Right ventricle myocardium superior (tissue), 1 donor: ENCODE data around the gene UBAC2. TPM values are rescaled to one million over a fixed set of nuclear protein-coding genes. Genes with fewer than 3 reads are reported as not detected.

Experiments
- ATAC-seq: fragments of 200-7000 bp; cut with Tn5 transposase; one replicate; pipeline ENCODE4 v1.9.1; 2020; ENCODE audit warnings: mild to moderate bottlenecking; ENCODE audit not compliant: poor library complexity
- DNase-seq: peaks from one replicate; pipeline ENCODE4 v3.0.0-alpha.2; 2020
- intact Hi-C: fragments of 100-400 bp; cut with DNase I; formaldehyde crosslinking; loops from one replicate; pipeline ENCODE4 v1.11.2; 2022
- total RNA-seq: library from RNA; stranded (reverse); fragmentation: NEBNext Ultra II Directional; extraction: Animal tissue kit (Norgen Biotek cat#: 25700); gene quantifications from one replicate; pipeline ENCODE4 v1.2.1, GENCODE V29; 2021
- donor health status: DM: no; HTN: yes; CAD: no; lungs with severe emphysema.

Gene UBAC2
- total RNA-seq, 1 donor from 2014 or later, result 35.4 TPM

DNA sequence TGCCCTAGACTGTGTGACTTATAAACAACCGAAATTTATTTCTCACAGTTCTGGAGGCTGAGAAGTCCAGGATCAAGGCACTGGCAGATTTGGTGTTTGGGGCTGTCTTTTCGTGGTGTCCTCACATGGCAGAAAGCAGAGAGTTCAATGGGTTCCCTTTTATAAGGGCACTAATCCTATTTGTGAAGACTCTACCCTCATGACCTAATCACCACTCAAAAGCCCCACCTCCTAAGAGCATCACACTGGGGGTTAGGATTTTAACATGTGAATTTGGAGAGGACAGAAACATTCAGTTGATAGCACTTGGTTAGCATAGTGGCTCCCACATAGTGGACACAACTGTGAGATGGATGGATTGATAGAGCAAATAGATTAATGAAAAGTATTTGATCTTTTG lies 79.0 kb downstream of the UBAC2 start:
- intact Hi-C loops, result no loop called here
- no peak for DNase-seq
- ATAC-seq, result no peak

DNA sequence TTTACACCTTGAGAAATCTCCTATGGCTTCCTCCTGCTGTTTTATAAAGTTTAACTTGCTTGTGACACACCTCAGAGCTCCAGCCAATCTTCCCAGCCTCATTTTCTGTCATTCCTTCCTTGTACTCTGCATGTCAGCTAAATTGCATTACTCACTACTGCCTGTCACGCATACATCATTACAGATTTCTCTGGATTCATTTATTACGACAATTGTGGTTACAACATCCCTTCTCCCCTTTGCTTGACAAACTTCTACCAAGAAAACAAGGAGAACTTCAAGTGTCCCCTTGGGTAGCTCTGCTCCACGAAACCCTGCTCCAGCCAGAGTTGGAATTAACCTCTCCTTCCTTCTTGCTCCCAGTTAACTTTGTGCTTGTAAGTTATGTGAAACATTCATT lies 79.5 kb downstream of the UBAC2 start:
- no peak for ATAC-seq
- intact Hi-C loops, result no loop called here
- DNase-seq, result no peak

DNA sequence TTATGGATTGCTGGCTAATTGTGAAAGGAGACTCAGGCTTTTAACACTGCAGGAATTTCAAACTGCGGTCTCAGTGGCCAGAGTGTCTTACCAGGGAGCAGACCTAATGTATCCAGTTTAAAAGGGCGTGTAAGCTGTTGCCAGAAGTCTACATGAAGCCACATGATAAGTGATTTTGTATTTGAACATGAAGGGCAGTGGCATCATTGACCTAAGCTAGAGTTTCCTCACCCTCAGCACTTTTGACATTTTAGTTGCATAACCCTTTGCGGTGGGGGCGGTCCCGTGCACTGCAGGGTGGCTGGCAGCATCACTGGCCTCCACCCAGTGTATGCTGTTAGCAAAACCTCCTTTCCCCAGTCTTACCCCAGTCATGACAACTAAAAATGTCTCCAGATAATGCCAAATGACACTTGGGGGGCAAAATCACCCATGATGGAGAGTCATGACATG lies 81.2 kb downstream of the UBAC2 start:
- peak; percentile 65 for ATAC-seq
- intact Hi-C loops, result no loop called here
- peak; percentile 80 for DNase-seq

DNA sequence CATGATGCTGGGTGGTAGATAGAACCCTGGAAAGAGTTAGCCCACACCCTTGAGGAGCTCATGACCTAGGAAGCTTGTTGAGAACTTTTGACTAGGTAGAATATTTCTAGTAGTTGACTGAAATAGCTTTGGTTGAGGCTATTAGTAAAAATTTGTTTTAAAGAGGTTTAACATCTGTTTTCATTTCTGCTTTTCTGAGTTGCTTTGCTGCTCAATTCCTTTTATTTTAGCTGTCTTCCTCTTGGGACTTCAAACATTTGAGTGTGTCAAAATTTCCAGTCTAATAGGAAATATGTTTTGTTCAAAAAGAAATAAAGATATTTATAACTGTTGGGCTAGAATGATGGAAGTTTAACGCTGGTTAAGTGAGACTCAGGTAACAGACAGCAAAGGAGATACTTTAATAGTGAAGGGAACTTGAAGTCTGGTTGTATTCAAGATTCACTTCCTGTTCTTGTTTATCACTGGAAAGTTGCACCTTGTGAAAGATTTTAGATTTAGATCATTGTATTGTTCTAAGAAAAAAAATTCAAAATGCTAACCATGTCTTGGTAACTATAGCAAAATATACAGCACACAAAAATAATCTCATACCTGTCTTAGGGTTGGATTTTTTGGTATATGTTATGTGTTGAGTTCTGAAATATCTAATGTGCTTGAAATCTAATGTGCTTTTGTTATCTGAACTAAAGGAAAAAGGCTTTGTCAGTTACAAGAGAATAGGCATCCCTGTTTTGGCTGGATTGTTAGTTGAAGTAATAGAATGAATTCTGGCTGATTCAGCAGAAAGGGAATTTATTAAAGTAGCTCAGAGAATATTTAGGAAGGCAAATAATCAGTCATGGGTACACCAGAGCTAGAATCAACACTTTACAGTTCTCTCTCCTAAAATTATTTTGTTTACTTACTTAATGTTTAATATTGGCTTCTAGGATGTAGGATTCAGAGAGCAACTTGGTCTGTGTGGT lies 81.9 kb downstream of the UBAC2 start:
- ATAC-seq, result peak; percentile 2
- DNase-seq, result no peak
- intact Hi-C loops, result no loop called here

DNA sequence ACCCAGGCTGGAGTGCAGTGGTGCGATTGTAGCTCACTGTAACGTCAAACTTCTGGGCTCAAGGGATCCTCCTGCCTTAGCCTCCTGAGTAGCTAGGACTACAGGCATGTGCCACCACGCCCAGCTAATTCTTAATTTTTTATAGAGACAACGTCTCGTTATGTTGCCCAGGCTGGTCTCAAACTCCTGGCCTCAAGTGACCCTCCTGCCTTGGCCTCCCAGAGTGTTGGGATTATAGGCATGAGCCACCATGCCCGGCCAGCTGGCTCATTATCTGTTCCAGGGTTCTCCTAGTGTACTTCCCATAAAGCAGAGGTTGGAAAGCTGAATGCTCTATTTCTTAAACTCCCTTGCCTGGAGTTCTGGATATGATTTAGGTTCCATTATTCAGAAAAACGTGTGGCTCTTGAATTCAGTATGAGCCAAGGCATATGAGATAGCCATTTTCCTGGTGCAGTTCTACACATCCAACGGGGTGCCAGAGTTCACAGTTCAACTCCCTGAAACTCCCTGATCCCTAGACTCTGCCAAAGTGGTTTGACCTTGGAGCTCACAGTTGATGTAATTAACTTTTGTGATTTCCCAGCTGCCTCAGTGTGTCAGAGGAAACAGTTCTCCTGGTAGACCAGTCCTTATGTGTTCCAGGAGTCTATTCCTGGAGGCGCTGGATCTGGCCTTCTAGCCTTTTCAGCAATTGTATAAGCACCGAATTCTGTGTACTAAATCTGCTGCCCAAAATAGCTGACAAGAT lies 85.0 kb downstream of the UBAC2 start:
- DNase-seq (no peak), ATAC-seq (peak; percentile 69)
- intact Hi-C loops, result no loop called here

DNA sequence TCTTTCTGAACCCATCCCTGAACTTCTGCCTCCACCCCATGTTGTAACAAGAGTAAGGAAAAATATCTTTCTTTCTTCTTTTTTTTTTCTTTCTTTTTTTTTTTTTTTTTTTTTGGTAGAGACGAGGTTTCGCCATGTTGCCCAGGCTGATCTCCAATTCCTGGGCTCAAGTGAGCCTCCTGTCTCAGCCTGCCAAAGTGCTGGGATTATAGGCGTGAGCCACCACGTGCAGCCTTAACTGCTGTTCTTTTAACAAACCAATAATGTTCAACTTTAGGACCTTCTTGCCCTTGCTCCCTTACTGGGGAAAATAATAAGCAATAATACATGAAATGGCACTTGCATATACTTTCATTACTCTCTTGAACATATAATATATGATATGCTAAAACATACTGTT lies 86.9 kb downstream of the UBAC2 start:
- ATAC-seq (no peak), DNase-seq (no peak)
- intact Hi-C loops, result no loop called here

DNA sequence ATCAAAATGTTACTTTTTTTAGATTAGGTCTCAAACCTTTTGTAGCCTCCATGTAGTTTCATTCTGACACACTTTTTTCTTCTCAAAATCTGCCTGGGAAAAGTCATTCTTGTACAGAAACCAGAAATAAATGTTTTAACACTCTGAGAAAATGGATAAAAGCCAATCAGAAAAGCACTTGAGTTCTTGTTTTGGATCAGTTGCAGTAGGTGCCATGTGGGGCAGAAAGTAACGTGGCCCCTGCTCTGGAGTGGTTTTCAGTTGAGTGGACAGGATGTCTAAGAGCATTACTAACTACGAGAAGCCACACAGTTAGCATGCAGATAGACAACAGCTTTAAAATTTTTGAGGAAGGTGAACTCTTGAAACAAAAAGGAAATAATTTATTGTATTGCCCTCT lies 87.4 kb downstream of the UBAC2 start:
- intact Hi-C loops, result no loop called here
- DNase-seq (no peak), ATAC-seq (peak; percentile 36)

DNA sequence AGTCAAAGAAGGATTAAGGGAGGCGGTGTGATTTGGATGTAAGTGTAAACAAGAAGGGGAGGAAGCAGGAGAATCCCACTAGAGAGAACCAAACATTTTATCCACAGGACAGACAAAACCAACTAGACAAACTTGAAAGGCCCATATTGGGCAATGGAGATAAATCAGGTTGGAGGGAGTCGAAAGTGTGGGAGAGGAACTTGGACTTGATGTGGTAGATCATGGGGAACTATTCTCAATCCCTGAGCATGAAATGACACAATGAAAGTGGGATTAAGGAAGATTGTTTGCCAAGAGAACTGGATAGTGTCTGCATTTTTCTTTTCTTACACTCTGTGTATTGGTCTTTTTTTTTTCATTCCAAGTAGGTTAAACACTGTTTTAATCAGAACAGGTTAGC lies 88.6 kb downstream of the UBAC2 start:
- ATAC-seq, result no peak
- intact Hi-C loops, result no loop called here

DNA sequence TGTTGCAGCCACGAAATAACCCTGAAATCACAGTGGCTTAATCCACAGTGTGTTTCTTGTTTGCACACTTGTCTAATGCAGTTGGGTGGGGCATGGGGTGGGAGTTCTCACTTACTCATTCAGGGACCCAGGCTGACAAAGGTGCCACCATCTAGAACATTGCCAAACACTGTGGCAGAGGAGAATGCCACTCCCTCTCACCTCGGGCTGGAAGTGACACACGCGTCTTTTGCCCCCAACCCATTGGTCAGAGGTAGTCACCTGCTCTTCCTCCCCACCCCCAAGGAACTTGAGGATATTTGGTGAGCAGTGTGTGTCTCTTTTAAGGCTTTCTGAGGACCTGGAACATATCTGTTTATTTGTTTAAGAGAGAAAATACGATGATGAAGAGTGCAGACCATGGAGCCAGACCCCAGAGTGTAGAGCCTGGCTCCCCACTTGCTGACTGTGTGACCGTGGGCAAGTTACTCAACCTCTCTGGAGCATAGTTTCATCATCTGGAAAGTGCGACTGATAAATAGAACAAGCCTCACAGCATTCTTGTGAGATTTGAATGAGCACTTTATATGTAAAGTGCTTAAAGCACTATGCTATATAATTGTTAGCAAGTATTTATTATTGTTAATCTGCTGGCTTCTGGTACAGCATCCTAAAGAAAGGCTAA lies 89.2 kb downstream of the UBAC2 start:
- intact Hi-C loops, result no loop called here
- DNase-seq, result no peak
- ATAC-seq, result no peak

More for the DNA sequence above, 88.6 kb downstream of the UBAC2 start:
- DNase-seq, result no peak

DNA sequence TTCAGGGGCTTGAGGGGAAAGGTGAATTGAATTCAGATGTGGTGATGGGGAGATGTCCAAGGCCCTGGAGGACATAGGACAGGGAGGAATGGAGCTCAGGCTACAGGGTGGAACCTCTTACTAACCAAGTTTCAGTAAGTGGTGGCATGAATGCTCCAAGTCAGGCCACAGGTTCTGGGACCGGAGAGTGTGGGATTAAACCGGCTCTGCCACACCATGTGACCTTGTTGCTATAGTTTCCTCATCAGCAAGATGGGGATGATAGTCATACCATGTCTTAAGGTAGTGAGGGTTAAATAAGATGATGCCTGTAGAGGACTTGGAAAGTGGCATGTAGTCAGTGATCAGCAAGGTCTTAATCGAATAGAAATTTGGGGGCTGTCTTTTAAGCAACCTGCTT lies 90.2 kb downstream of the UBAC2 start:
- ATAC-seq, result no peak
- DNase-seq, result no peak
- intact Hi-C loops, result no loop called here

DNA sequence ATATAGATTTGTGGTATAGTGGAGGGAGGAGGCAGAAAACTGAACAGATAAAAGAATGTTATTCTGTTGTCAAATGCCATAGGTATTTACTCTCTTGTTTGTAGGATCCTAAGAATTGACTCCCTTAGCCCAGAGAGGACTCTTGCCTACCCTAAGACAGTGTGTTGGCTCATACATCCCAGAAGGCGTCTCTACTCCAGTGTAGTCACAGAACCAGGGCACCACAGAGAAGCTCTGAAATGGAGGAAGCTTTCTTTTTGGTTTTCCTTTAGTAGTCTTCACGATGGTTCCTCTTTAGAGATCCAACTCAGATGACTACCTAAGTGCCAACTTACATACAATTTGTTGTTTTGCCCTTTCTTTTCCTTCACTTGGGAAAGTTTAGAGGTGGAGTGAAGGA lies 92.5 kb downstream of the UBAC2 start:
- ATAC-seq, result no peak
- intact Hi-C loops, result no loop called here
- DNase-seq, result no peak

DNA sequence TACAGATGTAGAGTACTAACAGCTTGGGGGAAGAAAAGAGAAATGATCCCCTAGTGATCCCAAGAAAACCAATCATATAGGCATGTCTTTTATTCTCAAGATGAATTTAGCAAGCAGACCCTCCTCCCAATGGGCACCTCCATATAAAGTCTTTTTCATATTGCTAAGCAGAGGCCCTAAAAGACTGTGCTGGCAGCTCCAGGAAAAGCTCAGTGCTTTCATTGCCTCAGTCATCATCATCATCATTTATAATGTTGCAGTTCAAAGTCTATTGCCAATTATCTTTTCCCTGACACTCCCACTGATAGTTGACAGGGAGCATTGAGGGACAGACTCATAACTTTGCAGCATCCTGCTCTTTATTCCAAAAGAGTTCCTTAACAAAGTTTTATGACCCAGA lies 93.5 kb downstream of the UBAC2 start:
- ATAC-seq (no peak), DNase-seq (no peak)
- intact Hi-C loops, result no loop called here

DNA sequence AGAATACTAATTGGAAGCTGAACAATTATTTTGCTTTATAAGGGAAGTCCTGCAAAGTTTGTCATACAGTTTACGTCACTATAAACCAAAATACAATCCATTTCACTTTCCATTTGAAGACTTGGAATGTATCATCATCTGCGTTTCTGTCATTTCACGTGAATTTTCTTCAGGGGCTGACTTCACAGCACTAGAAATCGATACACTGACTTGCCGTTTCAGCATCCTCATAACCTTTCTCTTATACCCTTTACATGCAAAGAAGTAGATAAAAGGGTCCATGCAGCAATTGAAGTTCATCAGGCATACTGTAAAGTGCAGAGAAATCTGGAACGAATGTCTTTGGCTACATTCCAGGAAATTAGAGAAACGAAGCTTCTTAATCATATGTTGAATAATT lies 94.3 kb downstream of the UBAC2 start:
- no peak for ATAC-seq
- intact Hi-C loops, result no loop called here

DNA sequence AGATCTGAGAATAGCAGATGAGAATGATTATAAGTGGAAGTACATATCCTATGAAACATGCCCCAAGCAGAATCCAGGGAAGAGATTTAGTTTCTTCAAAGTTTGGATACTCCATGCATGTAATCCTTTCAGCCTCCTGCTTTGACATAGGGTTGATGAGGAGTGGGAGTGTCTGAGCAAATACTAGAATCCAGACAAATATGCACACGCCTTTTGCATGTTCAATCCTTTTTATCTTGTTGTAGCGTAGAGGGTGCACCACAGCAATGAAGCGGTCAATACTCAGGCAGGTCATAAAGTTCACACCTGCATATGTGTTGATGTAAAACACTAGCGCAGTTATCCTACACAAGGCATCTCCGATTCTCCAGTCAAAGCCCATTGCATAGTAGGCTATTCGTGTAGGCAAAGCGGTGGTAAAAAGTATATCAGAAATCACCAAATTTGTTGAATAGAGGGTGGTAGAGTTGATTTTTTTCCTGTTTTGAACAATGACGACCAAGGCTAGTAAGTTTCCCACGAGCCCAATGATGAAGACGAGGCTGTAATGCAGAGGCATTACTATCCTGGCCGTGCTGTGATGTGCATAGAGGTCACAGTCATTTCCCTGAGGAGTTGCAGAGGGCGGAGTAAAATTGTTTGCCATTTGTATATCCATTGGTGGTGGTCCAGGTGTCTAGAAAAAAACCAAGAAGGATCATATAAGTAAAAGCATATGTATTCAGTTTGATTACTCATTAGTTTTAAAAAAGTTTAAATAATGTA lies 95.0 kb downstream of the UBAC2 start:
- intact Hi-C loops, result no loop called here
- DNase-seq (no peak), ATAC-seq (no peak)

More for the DNA sequence above, 94.3 kb downstream of the UBAC2 start:
- no peak for DNase-seq

DNA sequence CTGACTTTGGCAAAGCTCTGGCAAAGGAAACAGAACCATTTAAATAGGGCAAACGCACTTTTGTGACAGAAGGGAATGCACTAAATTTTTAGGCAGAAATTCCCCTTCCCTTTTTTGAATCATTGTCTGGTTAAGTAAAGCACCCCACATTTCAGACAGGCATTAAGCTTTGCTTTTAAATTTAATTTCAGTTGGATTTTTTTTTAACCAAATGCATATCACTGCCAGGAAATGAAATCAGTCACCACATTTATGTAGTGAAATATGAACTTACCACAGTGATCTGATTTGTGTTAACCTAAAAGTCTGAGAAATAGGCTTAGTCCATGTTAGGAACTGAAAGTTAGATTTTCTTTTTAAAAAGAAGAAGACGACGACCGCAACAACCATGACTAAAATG lies 95.7 kb downstream of the UBAC2 start:
- no peak for ATAC-seq
- intact Hi-C loops, result no loop called here
- DNase-seq, result no peak

DNA sequence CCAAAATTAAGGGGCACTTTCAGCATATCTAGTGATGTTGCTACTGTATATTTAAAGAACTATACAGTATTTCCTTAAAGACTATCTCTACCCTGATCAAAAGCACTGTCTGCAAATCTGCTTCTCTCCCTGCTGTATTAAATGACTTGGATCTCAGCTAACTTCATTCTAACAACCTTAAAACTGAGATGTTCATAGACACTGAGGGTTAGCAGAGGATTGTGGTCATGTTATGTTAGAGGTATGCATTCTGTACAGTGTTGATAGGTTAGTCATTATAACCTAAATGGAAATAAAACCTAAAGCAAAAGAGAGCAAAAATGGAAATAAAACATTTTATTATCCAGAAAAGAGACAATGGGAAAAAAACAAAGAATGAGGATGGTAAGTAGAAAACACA lies 96.7 kb downstream of the UBAC2 start:
- intact Hi-C loops, result no loop called here
- DNase-seq, result no peak
- no peak for ATAC-seq

DNA sequence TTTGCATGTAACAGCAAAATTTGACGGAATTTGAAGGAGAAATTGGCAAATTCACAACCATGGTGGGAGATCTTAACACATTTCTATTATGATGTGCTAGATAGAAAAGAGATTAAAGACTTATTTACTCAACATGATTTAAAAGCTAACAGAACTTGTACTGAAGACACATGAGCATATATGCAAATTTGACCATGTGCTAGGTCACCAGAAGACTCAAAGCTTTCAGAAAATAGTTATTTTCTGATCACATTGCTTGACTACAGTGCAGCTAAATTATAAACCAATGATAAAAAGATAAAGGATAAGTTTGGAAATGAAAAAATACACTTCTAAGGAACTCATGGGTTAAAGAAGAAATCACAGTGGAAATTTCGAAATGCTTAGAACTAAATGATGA lies 97.4 kb downstream of the UBAC2 start:
- no peak for DNase-seq
- no peak for ATAC-seq
- intact Hi-C loops, result no loop called here

DNA sequence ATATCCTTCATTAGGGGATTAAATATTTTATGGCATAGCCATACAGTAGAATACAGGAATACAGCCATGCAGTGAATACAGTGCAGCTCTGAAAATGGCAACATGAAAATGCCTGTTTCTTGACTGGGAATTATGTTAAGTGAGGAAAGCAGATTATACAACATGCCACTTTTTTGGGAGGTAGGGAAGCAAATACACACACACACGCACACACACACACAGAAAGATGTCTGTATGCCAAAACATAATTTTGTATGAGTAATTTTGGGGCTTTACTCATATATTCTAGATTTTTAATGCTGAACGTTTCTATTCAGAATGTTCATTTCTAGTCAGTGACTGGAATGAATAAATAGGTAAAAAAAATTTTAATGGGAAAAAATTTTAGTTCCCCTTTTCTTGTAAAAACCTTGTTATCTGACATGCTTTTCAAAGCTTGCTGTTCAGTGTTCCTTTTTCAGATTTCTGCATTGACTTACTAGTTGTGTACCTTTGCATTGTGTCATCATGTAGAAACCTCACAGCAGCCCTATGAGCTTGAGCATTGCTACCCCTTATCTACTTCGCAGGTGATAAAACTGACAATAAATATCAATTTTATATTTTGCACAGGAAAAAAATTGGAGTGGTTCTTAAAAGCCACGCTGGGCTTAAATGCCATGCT lies 98.7 kb downstream of the UBAC2 start:
- intact Hi-C loops, result no loop called here
- DNase-seq, result no peak
- ATAC-seq, result no peak
